NB4 (cell line): ENCODE measurements around the gene ZNF487.

Source experiments
- MYC ChIP-seq: IDR thresholded peaks from 2 replicates; pipeline ENCODE4 v1.6.1; 2011; ENCODE audit warnings: low read depth, low read length
- POLR2A ChIP-seq: IDR thresholded peaks from 2 replicates; pipeline ENCODE4 v1.6.1; 2011; ENCODE audit warnings: mild to moderate bottlenecking; ENCODE audit not compliant: insufficient read length; ENCODE audit errors: extremely low read depth
- TF ChIP-seq, protein P1 (sequence below): IDR thresholded peaks from one replicate; pipeline ENCODE4 v1.5.1; 2012; ENCODE audit warnings: low read depth, low read length

DNA sequence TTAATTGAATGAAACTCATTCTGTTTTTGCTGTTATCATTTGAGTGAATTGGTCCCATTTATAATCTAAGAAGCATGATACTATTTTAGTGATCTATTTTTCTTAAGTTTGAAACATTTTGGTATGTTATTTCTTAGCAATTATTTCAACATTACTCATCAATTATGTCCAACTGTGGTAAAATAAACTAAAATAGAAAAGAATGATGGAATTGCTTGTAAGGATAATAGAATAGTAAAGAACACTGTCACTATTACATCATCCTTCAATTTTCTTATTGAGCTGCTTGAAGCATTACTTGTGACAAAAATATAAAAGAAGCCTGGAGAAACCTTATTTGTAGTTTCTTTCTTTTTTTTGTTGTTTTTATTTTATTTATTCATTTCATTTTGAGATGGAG lies 42.4 kb downstream of the ZNF487 start:
- TF ChIP-seq, protein P1, sequence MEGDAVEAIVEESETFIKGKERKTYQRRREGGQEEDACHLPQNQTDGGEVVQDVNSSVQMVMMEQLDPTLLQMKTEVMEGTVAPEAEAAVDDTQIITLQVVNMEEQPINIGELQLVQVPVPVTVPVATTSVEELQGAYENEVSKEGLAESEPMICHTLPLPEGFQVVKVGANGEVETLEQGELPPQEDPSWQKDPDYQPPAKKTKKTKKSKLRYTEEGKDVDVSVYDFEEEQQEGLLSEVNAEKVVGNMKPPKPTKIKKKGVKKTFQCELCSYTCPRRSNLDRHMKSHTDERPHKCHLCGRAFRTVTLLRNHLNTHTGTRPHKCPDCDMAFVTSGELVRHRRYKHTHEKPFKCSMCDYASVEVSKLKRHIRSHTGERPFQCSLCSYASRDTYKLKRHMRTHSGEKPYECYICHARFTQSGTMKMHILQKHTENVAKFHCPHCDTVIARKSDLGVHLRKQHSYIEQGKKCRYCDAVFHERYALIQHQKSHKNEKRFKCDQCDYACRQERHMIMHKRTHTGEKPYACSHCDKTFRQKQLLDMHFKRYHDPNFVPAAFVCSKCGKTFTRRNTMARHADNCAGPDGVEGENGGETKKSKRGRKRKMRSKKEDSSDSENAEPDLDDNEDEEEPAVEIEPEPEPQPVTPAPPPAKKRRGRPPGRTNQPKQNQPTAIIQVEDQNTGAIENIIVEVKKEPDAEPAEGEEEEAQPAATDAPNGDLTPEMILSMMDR, result no peak
- no peak for TF ChIP-seq MYC
- no peak for TF ChIP-seq POLR2A
